Thyroid gland (tissue), 4 donors: ENCODE data around the gene OVCA2.

Experiments used
- CTCF ChIP-seq, 6 experiments: fragments of 200-600 bp in 3 of 6; fragments of 450-650 bp in 3 of 6; sonication (generic) in 3 of 6; IDR thresholded peaks; one replicate each; pipeline ENCODE4 v1.5.1; 2016 to 2019; ENCODE audit warnings: antibody characterized with exemption in 6 of 6, mild to moderate bottlenecking in 2 of 6, inconsistent platforms in 1 of 6, moderate library complexity in 1 of 6
- POLR2A ChIP-seq, 2 donors: fragments of 450-650 bp; IDR thresholded peaks; one replicate each; pipeline ENCODE4 v1.6.1; 2017; ENCODE audit warnings: antibody characterized with exemption in 2 of 2, mild to moderate bottlenecking in 2 of 2, moderate library complexity in 1 of 2

- TF ChIP-seq CTCF (IDR thresholded peaks at IDR 0.05) (no peak), POLR2A (IDR thresholded peaks at IDR 0.05) (no peak)
Measured at GRCh38 chr17:2033153-2033552, 8.7 kb upstream of the OVCA2 start.
